Psoas muscle (tissue), 8 donors: ENCODE results near the gene EHD2. TPM values are rescaled to one million over a fixed set of nuclear protein-coding genes. Genes with fewer than 3 reads are reported as not detected.

Experiments used
- ATAC-seq, 4 donors: fragments of 200-7000 bp; cut with Tn5 transposase; one replicate each; pipeline ENCODE4 v1.9.1; 2020; ENCODE audit warnings: moderate library complexity in 3 of 4, mild to moderate bottlenecking in 2 of 4
- DNase-seq, 2 donors: peaks; one replicate each; pipeline ENCODE4 v3.0.0-alpha.2; 2020
- H3K27ac ChIP-seq: fragments of 200-600 bp; one replicate; pipeline ENCODE4 v1.8.0; 2022
- H3K27me3 ChIP-seq, 3 donors: fragments of 200-600 bp in 1 of 3; one replicate each; pipeline versions ENCODE4 v1.6.1 to v1.8.0; 2013 to 2022; ENCODE audit warnings: low read length in 2 of 3, mild to moderate bottlenecking in 2 of 3, moderate library complexity in 1 of 3; ENCODE audit not compliant: insufficient read depth in 3 of 3
- H3K36me3 ChIP-seq, 2 donors: fragments of 200-600 bp in 1 of 2; one replicate each; pipeline versions ENCODE4 v1.6.1 to v1.8.0; 2013 to 2022; ENCODE audit warnings: low read depth in 1 of 2, mild to moderate bottlenecking in 1 of 2, moderate library complexity in 1 of 2; ENCODE audit not compliant: insufficient read depth in 1 of 2
- H3K4me1 ChIP-seq: fragments of 200-600 bp; one replicate; pipeline ENCODE4 v1.8.0; 2022
- H3K4me3 ChIP-seq: fragments of 200-600 bp; one replicate; pipeline ENCODE4 v1.8.0; 2022; ENCODE audit warnings: mild to moderate bottlenecking
- H3K9me3 ChIP-seq: fragments of 200-600 bp; one replicate; pipeline ENCODE4 v1.8.0; 2022
- CTCF ChIP-seq: fragments of 200-600 bp; IDR thresholded peaks from one replicate; pipeline ENCODE4 v1.8.0; 2022; ENCODE audit warnings: antibody characterized with exemption
- WGBS, 3 donors: extraction: QIAGEN DNeasy Blood & Tissue Kit; methylation state at CpG; one replicate each; pipeline versions ENCODE4 v1.1.6 to v1.1.7; 2013; 5-methylcytosine and 5-hydroxymethylcytosine counted together
- intact Hi-C, 2 donors: fragments of 100-400 bp; cut with DNase I; formaldehyde crosslinking; loops; one replicate each; pipeline versions ENCODE4 v1.11.0 to v1.14.2; 2022
- polyA plus RNA-seq, 3 donors: library from polyadenylated mRNA; stranded (reverse); fragments of 200-250 nt; gene quantifications; one replicate each; pipeline ENCODE4 v1.2.3, GENCODE V29; 2013
- total RNA-seq, 4 donors: library from RNA; stranded (reverse); fragmentation: NEBNext Ultra II Directional in 2 of 4; extraction: Animal tissue kit (Norgen Biotek cat#: 25700) in 2 of 4; gene quantifications; one replicate each; pipeline versions ENCODE4 v1.2.1 to v1.2.4, GENCODE V29; 2021 to 2023
- donor health status: healthy with polysubstance abuse.
- donor health status: DM: no; HTN: no; CAD: no; lungs with moderate emphysema.
- donor health status: Bipolar disorder and iron deficiency.
- donor health status: healthy.
- donor health status: DM: yes; HTN: yes; CAD: no.
- donor health status: DM: no; HTN: no; CAD: no.
- donor health status: DM: no; HTN: no; CAD: no.
- donor health status: DM: yes; HTN: yes; CAD: no.

Gene EHD2
- total and polyA plus RNA-seq, 7 donors = 14.7 to 46.3 (median 27.8) TPM

- Histone ChIP-seq H3K36me3 (peaks cover 0 to 25% of the 10 kb centered on the region in 2 donors), H3K4me3 (peak within 1 kb of the TSS; percentile 93), H3K4me1 (peaks cover 28% of the 10 kb centered on the region), H3K9me3 (no peaks in the 10 kb centered on the region), H3K27me3 (no peaks in the 10 kb centered on the region), H3K27ac (peak within 1 kb of the TSS; percentile 95)
- DNase-seq = peak; percentile 79 to 85
- peak; percentile 78 to 86 (median 82) for ATAC-seq
- intact Hi-C loops = no loop called here
- no peak for TF ChIP-seq CTCF
- WGBS, 3 donors = 4 to 23% (median 6%) methylated on average over 55 to 65 of the region's 65 CpGs
These were observed 65.1 kb downstream of the EHD2 start, which contains the start of gene SELENOW for GRCh38 chr19:47778049-47778953. Gene SELENOW (plus strand): TSS chr19:47778703. CDS start chr19:47778786, 83 bp downstream.

- Histone ChIP-seq H3K4me1 (peaks cover 28% of the 10 kb centered on the region), H3K27me3 (no peaks in the 10 kb centered on the region), H3K9me3 (no peaks in the 10 kb centered on the region), H3K27ac (peak overlapping the region; percentile 95), H3K36me3 (peaks cover 0 to 32% of the 10 kb centered on the region in 2 donors), H3K4me3 (peak overlapping the region; percentile 93)
- intact Hi-C loops = no loop called here
- no peak for TF ChIP-seq CTCF
- ATAC-seq = peak; percentile 57 to 63 (median 58)
- peak; percentile 60 to 68 for DNase-seq
- WGBS, 3 donors = 1% methylated on average over 20 of the region's 20 CpGs
These were observed 65.7 kb downstream of the EHD2 start for GRCh38 chr19:47778954-47779351.

GRCh38 chr19:47779524-47780214, 66.4 kb downstream of the EHD2 start:
- Histone ChIP-seq H3K4me3 (peak overlapping the region; percentile 93), H3K9me3 (no peaks in the 10 kb centered on the region), H3K27ac (peak overlapping the region; percentile 95), H3K36me3 (peaks cover 3 to 39% of the 10 kb centered on the region in 2 donors), H3K4me1 (peaks cover 28% of the 10 kb centered on the region), H3K27me3 (no peaks in the 10 kb centered on the region)
- TF ChIP-seq CTCF = no peak
- ATAC-seq = peak; percentile 80 to 88 (median 87)
- intact Hi-C loops = no loop called here
- WGBS, 3 donors = 13 to 40% (median 18%) methylated on average over 24 of the region's 24 CpGs
- peak; percentile 75 to 90 for DNase-seq

GRCh38 chr19:47780215-47780551, 67.0 kb downstream of the EHD2 start:
- Histone ChIP-seq H3K27ac (peak overlapping the region; percentile 95), H3K4me1 (peaks cover 28% of the 10 kb centered on the region), H3K4me3 (peak overlapping the region; percentile 93), H3K9me3 (no peaks in the 10 kb centered on the region), H3K27me3 (no peaks in the 10 kb centered on the region), H3K36me3 (peaks cover 3 to 44% of the 10 kb centered on the region in 2 donors)
- WGBS, 3 donors = 17 to 58% (median 31%) methylated on average over 9 of the region's 9 CpGs
- intact Hi-C loops = no loop called here
- no peak for DNase-seq
- no peak for TF ChIP-seq CTCF
- no peak for ATAC-seq
